Tibial nerve (tissue), 4 donors: ENCODE results near the gene SIM1. TPM values are rescaled to one million over a fixed set of nuclear protein-coding genes. Genes with fewer than 3 reads are reported as not detected.

Experiments used
- DNase-seq, 2 donors: peaks; one replicate each; pipeline ENCODE4 v3.0.0-alpha.2; 2019; ENCODE audit warnings: low spot score in 2 of 2
- H3K27ac ChIP-seq, 4 donors: fragments of 200-600 bp; sonication (generic) in 3 of 4; one replicate each; pipeline ENCODE4 v1.5.1; 2017 to 2019; ENCODE audit warnings: mild to moderate bottlenecking in 1 of 4
- H3K27me3 ChIP-seq, 2 donors: fragments of 200-600 bp; sonication (generic) in 1 of 2; one replicate each; pipeline versions ENCODE4 v1.5.1 to v1.6.0; 2017 to 2019
- H3K36me3 ChIP-seq, 3 donors: fragments of 200-600 bp; sonication (generic); one replicate each; pipeline ENCODE4 v1.5.1; 2018 to 2019
- H3K4me1 ChIP-seq, 4 donors: fragments of 200-600 bp; sonication (generic) in 3 of 4; one replicate each; pipeline ENCODE4 v1.5.1; 2017 to 2019
- H3K4me3 ChIP-seq, 4 donors: fragments of 200-600 bp; sonication (generic) in 3 of 4; one replicate each; pipeline ENCODE4 v1.5.1; 2017 to 2019; ENCODE audit warnings: mild to moderate bottlenecking in 1 of 4, moderate library complexity in 1 of 4
- H3K9me3 ChIP-seq, 4 donors: fragments of 200-600 bp; sonication (generic) in 3 of 4; one replicate each; pipeline ENCODE4 v1.5.1; 2017 to 2019
- CTCF ChIP-seq, 5 experiments: fragments of 200-600 bp in 3 of 5; fragments of 450-650 bp in 2 of 5; sonication (generic) in 3 of 5; IDR thresholded peaks; one replicate each; pipeline ENCODE4 v1.5.1; 2016 to 2019; ENCODE audit warnings: antibody characterized with exemption in 5 of 5, mild to moderate bottlenecking in 3 of 5, moderate library complexity in 2 of 5
- EP300 ChIP-seq, 2 donors: sonication (generic); formaldehyde crosslinking; IDR thresholded peaks; one replicate each; pipeline ENCODE4 v1.6.1; 2017; ENCODE audit warnings: antibody characterized with exemption in 2 of 2, mild to moderate bottlenecking in 1 of 2
- POLR2A ChIP-seq, 2 donors: fragments of 450-650 bp; IDR thresholded peaks; one replicate each; pipeline ENCODE4 v1.6.1; 2017; ENCODE audit warnings: antibody characterized with exemption in 2 of 2, mild to moderate bottlenecking in 2 of 2, moderate library complexity in 2 of 2
- WGBS, 2 donors: methylation state at CpG; one replicate each; pipeline ENCODE4 v1.1.5; 2018; 5-methylcytosine and 5-hydroxymethylcytosine counted together
- total RNA-seq, 4 donors: library from RNA; depleted of rRNA; stranded (reverse); fragments of >200 nt; gene quantifications; one replicate each; pipeline ENCODE4 v1.1.0, GENCODE V29; 2016

Gene SIM1
- total RNA-seq, 4 donors from 2014 or later: not detected

- TF ChIP-seq CTCF (IDR thresholded peaks at IDR 0.05) (no peak), POLR2A (IDR thresholded peaks at IDR 0.05) (no peak), EP300 (IDR thresholded peaks at IDR 0.05) (no peak)
- Histone ChIP-seq H3K4me3 (no peak overlapping the region), H3K27ac (no peak overlapping the region), H3K36me3 (no peaks in the 10 kb centered on the region), H3K27me3 (no peaks in the 10 kb centered on the region), H3K9me3 (no peaks in the 10 kb centered on the region), H3K4me1 (no peaks in the 10 kb centered on the region)
- no peak for DNase-seq
- 56 to 71% methylated on average over 4 of the region's 4 CpGs for WGBS, 2 donors
These were observed 125.0 kb downstream of the SIM1 start for GRCh38 chr6:100339574-100340255.

- TF ChIP-seq CTCF (IDR thresholded peaks at IDR 0.05) (no peak), EP300 (IDR thresholded peaks at IDR 0.05) (no peak)
- no peaks in the 10 kb centered on the region for H3K27me3 ChIP-seq
- WGBS, 2 donors: 80 to 82% methylated on average over 2 of the region's 2 CpGs
- no peaks in the 10 kb centered on the region for H3K9me3 ChIP-seq
- H3K4me3 ChIP-seq: no peak overlapping the region
- no peak for DNase-seq
- H3K36me3 ChIP-seq: no peaks in the 10 kb centered on the region
- no peaks in the 10 kb centered on the region for H3K4me1 ChIP-seq
- H3K27ac ChIP-seq: no peak overlapping the region
These were observed 126.6 kb downstream of the SIM1 start for GRCh38 chr6:100338090-100338489.

GRCh38 chr6:100336876-100337275 lies 127.8 kb downstream of the SIM1 start:
- Histone ChIP-seq H3K27ac (no peak overlapping the region), H3K27me3 (no peaks in the 10 kb centered on the region), H3K36me3 (no peaks in the 10 kb centered on the region), H3K4me1 (no peaks in the 10 kb centered on the region), H3K9me3 (no peaks in the 10 kb centered on the region), H3K4me3 (no peak overlapping the region)
- 52 to 53% methylated on average over 2 of the region's 2 CpGs for WGBS, 2 donors
- DNase-seq: no peak
- TF ChIP-seq EP300 (IDR thresholded peaks at IDR 0.05): no peak
- TF ChIP-seq POLR2A (IDR thresholded peaks at IDR 0.05): no peak
- no peak for TF ChIP-seq CTCF (IDR thresholded peaks at IDR 0.05)

GRCh38 chr6:100335991-100336390 lies 128.7 kb downstream of the SIM1 start:
- no peak overlapping the region for H3K27ac ChIP-seq
- TF ChIP-seq EP300 (IDR thresholded peaks at IDR 0.05) (no peak), CTCF (IDR thresholded peaks at IDR 0.05) (no peak), POLR2A (IDR thresholded peaks at IDR 0.05) (no peak)
- H3K9me3 ChIP-seq: no peaks in the 10 kb centered on the region
- no peak for DNase-seq
- 33 to 50% methylated on average over 1 of the region's 1 CpG for WGBS, 2 donors
- H3K27me3 ChIP-seq: no peaks in the 10 kb centered on the region
- no peak overlapping the region for H3K4me3 ChIP-seq
- H3K36me3 ChIP-seq: no peaks in the 10 kb centered on the region
- no peaks in the 10 kb centered on the region for H3K4me1 ChIP-seq
